Measurements from ENCODE around the gene GFOD2. TPM values are rescaled to one million over a fixed set of nuclear protein-coding genes. Genes with fewer than 3 reads are reported as not detected.

Gene GFOD2
- total and polyA plus RNA-seq, 8 donors, result 7.6 to 87.5 (median 12.9) TPM

GRCh38 chr16:67685388-67686112 lies 33.6 kb downstream of the GFOD2 start:
- peaks cover 7 to 54% (median 38%) of the 10 kb centered on the region in 4 donors for H3K36me3 ChIP-seq
- no peaks in the 10 kb centered on the region for H3K9me3 ChIP-seq
- H3K27ac ChIP-seq, result peak overlapping the region in 2 of 5 donors; percentile 11 to 50
- H3K4me3 ChIP-seq, result no peak overlapping the region
- intact Hi-C loops (cut with DNase I; ENCODE audit: low total_unique reads), result no loop called here
- TF ChIP-seq POLR2AphosphoS5 (IDR thresholded peaks at IDR 0.05) (no peak), POLR2A (IDR thresholded peaks at IDR 0.05) (no peak), EP300 (IDR thresholded peaks at IDR 0.05) (no peak)
- TF ChIP-seq, protein P1, sequence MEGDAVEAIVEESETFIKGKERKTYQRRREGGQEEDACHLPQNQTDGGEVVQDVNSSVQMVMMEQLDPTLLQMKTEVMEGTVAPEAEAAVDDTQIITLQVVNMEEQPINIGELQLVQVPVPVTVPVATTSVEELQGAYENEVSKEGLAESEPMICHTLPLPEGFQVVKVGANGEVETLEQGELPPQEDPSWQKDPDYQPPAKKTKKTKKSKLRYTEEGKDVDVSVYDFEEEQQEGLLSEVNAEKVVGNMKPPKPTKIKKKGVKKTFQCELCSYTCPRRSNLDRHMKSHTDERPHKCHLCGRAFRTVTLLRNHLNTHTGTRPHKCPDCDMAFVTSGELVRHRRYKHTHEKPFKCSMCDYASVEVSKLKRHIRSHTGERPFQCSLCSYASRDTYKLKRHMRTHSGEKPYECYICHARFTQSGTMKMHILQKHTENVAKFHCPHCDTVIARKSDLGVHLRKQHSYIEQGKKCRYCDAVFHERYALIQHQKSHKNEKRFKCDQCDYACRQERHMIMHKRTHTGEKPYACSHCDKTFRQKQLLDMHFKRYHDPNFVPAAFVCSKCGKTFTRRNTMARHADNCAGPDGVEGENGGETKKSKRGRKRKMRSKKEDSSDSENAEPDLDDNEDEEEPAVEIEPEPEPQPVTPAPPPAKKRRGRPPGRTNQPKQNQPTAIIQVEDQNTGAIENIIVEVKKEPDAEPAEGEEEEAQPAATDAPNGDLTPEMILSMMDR (IDR thresholded peaks at IDR 0.05), result no peak
- H3K4me1 ChIP-seq, result peaks cover 0 to 9% (median 0%) of the 10 kb centered on the region in 4 donors
- no peaks in the 10 kb centered on the region for H3K27me3 ChIP-seq
- DNase-seq, result no peak
- WGBS, 5 donors, result 89 to 93% (median 90%) methylated on average over 17 of the region's 17 CpGs

DNA sequence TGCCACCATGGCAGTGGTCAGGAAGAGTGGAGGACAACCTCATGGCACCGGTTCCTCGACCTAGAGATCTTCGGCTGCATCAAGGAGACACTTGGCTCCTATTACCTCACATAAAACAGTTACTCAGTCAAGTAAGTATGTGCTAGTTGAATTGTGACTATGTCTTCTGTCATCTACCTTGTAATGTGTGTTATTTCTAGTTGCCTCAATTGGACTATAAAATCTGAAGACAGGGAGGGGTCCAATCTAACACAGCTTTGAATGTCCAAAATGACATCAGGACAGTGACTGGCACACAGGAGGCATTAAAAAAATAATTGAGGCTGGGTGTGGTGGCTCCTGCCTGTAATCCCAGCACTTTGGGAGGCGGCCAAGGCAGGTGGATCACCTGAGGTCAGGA lies 35.3 kb downstream of the GFOD2 start:
- no peak overlapping the region for H3K27ac ChIP-seq
- H3K4me1 ChIP-seq, result peaks cover 0 to 9% (median 1%) of the 10 kb centered on the region in 4 donors
- 88 to 96% (median 95%) methylated on average over 4 of the region's 4 CpGs for WGBS, 5 donors
- TF ChIP-seq POLR2A (IDR thresholded peaks at IDR 0.05), result no peak
- TF ChIP-seq, protein P1 (IDR thresholded peaks at IDR 0.05), result no peak
- no peak for TF ChIP-seq POLR2AphosphoS5 (IDR thresholded peaks at IDR 0.05)
- no peak for TF ChIP-seq EP300 (IDR thresholded peaks at IDR 0.05)
- no peak for DNase-seq
- H3K36me3 ChIP-seq, result peaks cover 12 to 63% (median 43%) of the 10 kb centered on the region in 4 donors
- intact Hi-C loops (cut with DNase I; ENCODE audit: low total_unique reads), result no loop called here
- no peak overlapping the region for H3K4me3 ChIP-seq
- no peaks in the 10 kb centered on the region for H3K9me3 ChIP-seq
- H3K27me3 ChIP-seq, result no peaks in the 10 kb centered on the region

DNA sequence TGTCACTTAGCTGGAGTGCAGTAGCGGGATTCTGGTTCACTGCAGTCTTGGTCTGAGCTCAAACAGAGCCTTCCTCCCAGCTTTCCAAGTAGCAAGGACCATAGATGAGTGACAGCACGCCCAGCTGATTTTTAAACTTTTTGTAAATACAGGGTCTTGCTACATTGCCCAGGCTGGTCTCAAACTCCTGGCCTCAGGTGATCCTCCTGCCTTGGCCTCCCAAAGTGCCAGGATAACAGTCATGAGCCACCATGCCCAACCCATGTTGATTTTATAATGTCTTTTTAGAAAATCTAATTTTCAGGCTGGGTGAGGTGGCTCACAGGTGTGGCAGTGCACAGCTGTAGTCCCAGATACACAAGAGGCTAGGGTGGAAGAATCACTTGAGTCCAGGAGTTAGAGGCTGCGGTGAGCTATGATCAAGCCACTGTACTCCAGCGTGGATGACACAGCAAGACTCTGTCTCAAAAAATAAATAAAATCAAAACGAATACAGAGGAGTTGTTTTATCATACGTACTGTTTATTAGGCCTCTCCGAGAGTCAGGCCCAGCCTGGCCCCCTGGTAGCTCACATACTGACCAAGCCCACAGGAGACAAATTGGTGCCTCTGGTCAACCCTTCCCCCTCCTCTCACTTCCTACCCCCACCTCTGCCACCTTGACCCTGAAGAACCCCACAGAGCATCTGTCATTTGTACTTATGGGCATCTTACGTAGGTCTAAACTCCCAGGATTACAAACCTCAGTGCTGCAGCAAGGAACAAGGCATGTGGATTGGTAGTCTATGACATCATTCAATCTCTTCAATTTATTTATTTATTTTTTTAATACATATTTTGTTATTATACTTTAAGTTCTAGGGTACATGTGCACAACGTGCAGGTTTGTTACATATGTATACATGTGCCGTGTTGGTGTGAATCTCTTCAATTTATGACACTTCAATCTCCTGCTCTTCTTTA lies 38.9 kb downstream of the GFOD2 start:
- intact Hi-C loops (cut with DNase I; ENCODE audit: low total_unique reads), result no loop called here
- Histone ChIP-seq H3K9me3 (no peaks in the 10 kb centered on the region), H3K4me3 (no peak overlapping the region), H3K27me3 (no peaks in the 10 kb centered on the region), H3K27ac (no peak overlapping the region), H3K4me1 (peaks cover 0 to 11% (median 5%) of the 10 kb centered on the region in 4 donors), H3K36me3 (peaks cover 9 to 62% (median 43%) of the 10 kb centered on the region in 4 donors)
- TF ChIP-seq POLR2A (IDR thresholded peaks at IDR 0.05) (no peak), EP300 (IDR thresholded peaks at IDR 0.05) (no peak), POLR2AphosphoS5 (IDR thresholded peaks at IDR 0.05) (no peak)
- 90 to 94% (median 91%) methylated on average over 10 of the region's 10 CpGs for WGBS, 5 donors
- DNase-seq, result no peak

DNA sequence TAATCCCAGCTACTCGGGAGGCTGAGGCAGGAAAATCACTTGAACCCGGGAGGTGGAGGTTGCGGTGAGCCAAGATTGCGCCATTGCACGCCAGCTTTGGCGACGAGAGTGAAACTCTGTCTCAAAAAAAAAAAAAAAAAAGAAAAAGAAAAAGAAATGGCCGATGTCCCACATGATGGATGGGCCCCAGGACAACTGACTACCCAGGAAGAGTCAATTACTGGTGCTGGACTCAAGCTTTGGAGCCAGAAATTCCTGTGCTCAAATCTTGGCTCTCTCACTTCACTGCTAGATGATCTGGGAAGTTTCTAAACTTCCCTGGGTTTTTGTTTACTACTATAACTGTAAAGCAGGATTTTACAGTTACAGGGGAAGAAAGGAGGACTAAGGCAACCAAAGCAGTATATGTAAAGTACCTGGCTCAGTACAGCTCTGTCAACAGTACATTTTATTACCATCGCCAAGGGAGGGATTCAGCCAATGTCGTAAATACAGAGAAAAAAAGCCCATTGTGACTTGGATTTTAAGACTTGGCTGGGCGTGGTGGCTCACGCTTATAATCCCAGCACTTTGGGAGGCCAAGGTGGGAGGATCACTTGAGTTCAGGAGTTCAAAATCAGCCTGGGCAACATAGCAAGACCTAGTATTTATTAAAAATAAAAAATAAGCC lies 40.6 kb downstream of the GFOD2 start:
- H3K36me3 ChIP-seq, result peaks cover 4 to 49% (median 29%) of the 10 kb centered on the region in 4 donors
- TF ChIP-seq POLR2A (IDR thresholded peaks at IDR 0.05) (no peak), EP300 (IDR thresholded peaks at IDR 0.05) (no peak), POLR2AphosphoS5 (IDR thresholded peaks at IDR 0.05) (no peak)
- TF ChIP-seq, protein P1 (IDR thresholded peaks at IDR 0.05), result no peak
- no peaks in the 10 kb centered on the region for H3K9me3 ChIP-seq
- H3K4me3 ChIP-seq, result no peak overlapping the region
- intact Hi-C loops (cut with DNase I; ENCODE audit: low total_unique reads), result no loop called here
- DNase-seq, result peak in 1 of 2 donors; percentile 42
- WGBS, 5 donors, result 80 to 83% (median 81%) methylated on average over 12 of the region's 12 CpGs
- H3K27me3 ChIP-seq, result no peaks in the 10 kb centered on the region
- H3K4me1 ChIP-seq, result peaks cover 14 to 23% (median 18%) of the 10 kb centered on the region in 4 donors
- H3K27ac ChIP-seq, result peak overlapping the region in 1 of 5 donors; percentile 41
